IMR-90 (cell line): Measurements from ENCODE around the gene NME2.

Experiments
- BHLHE40 ChIP-seq: fragments of 150-350 bp; IDR thresholded peaks from 2 replicates; pipeline ENCODE4 v1.6.1; 2016; ENCODE audit warnings: mild to moderate bottlenecking, low read depth, low read length
- CEBPB ChIP-seq: IDR thresholded peaks from 2 replicates; pipeline ENCODE4 v1.6.1; 2012; ENCODE audit warnings: low read depth, low read length, improper control_type of control experiment
- CTCF ChIP-seq: conservative IDR thresholded peaks from 2 replicates; pipeline ENCODE4 v1.5.1; 2012; ENCODE audit warnings: mild to moderate bottlenecking, low read depth, low read length, improper control_type of control experiment
- MAFK ChIP-seq: IDR thresholded peaks from 2 replicates; pipeline ENCODE4 v1.6.1; 2012; ENCODE audit warnings: low read depth, low read length, improper control_type of control experiment
- MAZ ChIP-seq: IDR thresholded peaks from 2 replicates; pipeline ENCODE4 v1.6.1; 2012; ENCODE audit warnings: low read depth, mild to moderate bottlenecking, low read length, improper control_type of control experiment, moderate library complexity, borderline replicate concordance
- NFE2L2 ChIP-seq: fragments of 150-350 bp; IDR thresholded peaks from 2 replicates; pipeline ENCODE4 v1.6.1; 2016; ENCODE audit warnings: low read depth, mild to moderate bottlenecking, low read length
- POLR2A ChIP-seq: IDR thresholded peaks from 2 replicates; pipeline ENCODE4 v1.6.1; 2012; ENCODE audit warnings: mild to moderate bottlenecking, low read depth, low read length
- RAD21 ChIP-seq: IDR thresholded peaks from 2 replicates; pipeline ENCODE4 v1.6.1; 2012; ENCODE audit warnings: low read length, improper control_type of control experiment
- RCOR1 ChIP-seq: IDR thresholded peaks from 2 replicates; pipeline ENCODE4 v1.6.1; 2012; ENCODE audit warnings: mild to moderate bottlenecking, low read length, improper control_type of control experiment; ENCODE audit not compliant: insufficient replicate concordance
- SMC3 ChIP-seq: fragments of 150-350 bp; IDR thresholded peaks from 2 replicates; pipeline ENCODE4 v1.6.1; 2016; ENCODE audit warnings: low read depth, mild to moderate bottlenecking, antibody characterized with exemption, low read length, moderate library complexity
- USF2 ChIP-seq: fragments of 150-350 bp; IDR thresholded peaks from 2 replicates; pipeline ENCODE4 v1.6.1; 2017; ENCODE audit warnings: mild to moderate bottlenecking, antibody characterized with exemption, low read length, low read depth

- TF ChIP-seq POLR2A (no peak), CTCF (no peak), RAD21 (no peak), USF2 (no peak), BHLHE40 (no peak), MAFK (no peak), SMC3 (no peak), MAZ (no peak), CEBPB (no peak), RCOR1 (no peak), NFE2L2 (no peak)
Observed at GRCh38 chr17:51180486-51180885, 14.3 kb downstream of the NME2 start.
